ENCODE measurements around the gene BBX.

GRCh38 chr3:107557743-107558142 lies 35.0 kb downstream of the BBX start:
- TF ChIP-seq CTCF (conservative IDR thresholded peaks at IDR 0.05 in 1 of 2, IDR thresholded peaks at IDR 0.05 in 1 of 2; ENCODE audit: extremely low read depth in 1 of 2, insufficient read depth in 1 of 2, low read depth in 1 of 2, low read length in 2 of 2) (no peak), EZH2 (IDR thresholded peaks at IDR 0.05; ENCODE audit: borderline replicate concordance, low read length) (no peak)

Measured in mammary epithelial cell (primary cell).